TTC549 (cell line): ENCODE results near the gene STK10.

ENCODE experiments used
- FAIRE-seq: peaks from 2 replicates; lab custom pipeline; 2012; peaks lifted over from hg19 to GRCh38; lab: Jason Lieb, UNC

Gene STK10

DNA sequence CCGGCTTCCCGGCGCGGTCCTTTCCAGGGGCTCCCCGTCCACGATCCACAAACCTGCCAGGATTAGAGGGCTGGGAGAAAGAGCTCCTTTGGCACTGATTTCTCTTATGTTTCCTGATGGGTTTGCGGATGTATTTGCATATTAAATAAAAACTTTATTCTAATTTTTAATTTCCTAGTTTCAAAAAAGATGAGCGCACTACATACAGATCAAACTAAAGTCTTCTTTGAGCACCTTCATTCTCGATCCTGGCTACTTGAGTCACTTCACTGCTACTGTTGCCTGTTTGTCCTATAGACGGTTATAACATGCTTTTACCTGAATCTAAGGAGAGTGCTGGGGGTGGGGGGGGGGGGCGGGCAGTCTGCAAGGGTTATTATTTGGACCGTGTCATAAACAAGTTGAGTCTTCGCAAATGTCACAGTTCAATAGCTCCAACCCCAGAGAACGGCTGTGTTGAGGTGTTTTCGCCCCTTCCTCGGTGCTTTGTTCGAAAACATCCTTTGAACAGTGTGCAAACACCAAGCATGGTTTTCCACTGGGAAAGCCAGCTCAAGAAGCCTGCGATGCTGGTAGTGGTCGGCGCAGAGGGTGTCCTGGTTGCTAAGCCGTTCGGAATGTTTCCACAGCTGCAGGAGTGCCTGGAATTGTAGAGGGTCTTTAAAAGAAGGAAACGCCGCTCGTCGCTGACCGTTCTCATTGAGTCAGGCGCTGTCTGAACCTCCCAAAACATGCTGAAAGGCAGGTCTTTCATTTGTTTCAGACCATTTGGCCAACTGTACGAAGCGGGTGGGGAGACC lies 1.1 kb upstream of the STK10 start:
- FAIRE-seq, result no peak

DNA sequence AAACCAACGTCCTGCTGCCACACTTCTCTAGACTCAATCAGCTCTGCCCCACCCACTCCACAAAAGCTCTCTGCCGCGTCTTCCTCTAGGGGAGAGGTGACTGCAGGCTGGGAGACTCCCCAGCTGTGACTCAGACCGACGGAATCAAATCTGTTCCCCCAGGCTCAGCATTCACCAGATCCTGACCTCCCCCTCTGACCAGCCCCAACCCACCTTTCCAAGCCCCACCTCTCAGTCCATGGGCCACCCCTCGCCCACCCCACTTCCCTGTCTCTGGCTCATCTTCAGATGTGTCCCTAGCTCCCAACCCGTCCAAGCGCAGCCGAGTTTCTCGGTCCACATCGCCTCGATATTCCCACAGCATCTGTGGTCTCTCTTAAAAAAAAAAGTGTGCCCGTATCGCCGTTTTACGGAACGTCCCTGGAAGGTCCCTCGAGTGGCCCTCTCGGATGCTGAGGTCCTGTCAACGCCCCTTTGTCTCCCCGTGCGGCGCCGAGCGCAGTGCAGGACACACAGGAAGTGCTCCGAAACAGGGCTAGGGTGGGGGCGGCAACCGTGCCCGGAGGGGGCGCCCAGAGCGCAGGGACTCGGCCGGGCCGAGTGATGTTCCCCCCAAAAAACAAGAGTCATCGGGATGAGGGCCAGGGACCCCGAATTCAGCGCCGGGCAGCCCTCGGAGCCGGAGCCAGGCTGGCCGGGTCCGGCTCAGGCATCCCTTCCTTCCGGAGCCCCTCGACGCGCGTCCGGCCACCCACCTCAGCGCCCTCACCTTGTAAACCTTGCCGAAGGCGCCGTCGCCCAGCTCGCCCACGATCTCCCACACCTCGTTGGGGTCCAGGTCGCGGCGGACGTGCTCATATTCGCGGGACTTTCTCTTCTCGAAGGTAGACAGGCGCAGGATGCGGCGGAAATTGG lies 649 bp downstream of the STK10 start:
- no peak for FAIRE-seq

DNA sequence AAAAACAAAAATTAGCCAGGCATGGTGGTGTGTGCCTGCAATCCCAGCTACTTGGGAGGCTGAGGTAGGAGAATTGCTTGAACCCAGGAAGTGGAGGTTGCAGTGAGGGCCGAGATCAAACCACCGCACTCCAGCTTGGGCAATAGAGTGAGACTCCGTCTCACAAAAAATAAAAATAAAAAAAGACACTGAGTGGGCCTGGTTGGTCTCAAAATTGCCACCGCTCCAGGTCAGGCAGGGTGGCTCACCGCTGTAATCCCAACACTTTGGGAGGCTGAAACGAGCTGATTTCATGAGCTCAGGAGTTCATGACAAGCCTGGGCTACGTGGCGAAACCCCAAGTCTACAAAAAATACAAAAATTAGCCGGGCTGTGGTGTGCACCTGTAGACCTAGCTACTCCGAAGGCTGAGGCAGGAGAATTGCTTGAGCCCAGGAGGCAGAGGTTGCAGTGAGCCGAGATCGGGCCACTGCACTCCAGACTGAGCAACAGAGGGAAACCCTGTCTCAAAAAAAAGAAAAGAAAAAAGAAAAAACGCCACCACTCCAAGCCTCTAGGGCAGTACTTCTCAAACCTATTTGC lies 1.8 kb downstream of the STK10 start:
- no peak for FAIRE-seq

DNA sequence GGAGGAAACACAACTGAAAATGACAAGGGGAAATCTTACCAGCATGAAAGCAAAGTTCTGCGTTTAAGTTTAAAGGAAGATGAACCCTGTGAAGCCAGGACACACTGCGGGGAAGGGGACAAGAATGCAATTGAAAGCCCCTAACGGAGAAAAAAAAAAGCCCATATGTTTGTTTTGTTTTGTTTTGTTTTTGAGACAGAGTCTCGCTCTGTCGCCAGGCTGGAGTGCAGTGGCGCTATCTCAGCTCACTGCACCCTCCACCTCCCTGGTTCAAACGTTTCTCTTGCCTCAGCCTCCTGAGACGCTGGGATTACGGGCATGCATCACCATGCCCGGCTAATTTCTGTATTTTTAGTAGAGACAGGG lies 2.9 kb downstream of the STK10 start:
- FAIRE-seq, result no peak

DNA sequence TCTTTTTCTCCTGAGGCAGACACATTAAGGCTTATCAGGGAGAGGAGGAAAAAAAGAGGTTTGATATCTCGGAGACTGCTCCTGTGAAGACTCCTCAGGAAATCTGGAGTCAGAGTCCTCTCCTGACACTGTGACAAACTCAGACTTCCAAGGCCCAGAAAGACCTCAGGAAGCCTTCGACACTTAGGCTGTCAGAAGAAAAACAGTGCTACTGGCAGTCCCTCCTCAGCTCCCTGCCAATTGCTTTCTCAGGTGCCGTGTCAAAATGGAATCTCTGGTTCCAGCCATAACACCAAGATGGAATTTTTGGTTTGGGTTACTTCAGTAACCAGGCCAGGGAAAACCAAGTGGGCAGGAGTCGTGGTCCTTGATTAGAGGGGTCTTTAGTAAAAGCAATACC lies 4.1 kb downstream of the STK10 start:
- no peak for FAIRE-seq

DNA sequence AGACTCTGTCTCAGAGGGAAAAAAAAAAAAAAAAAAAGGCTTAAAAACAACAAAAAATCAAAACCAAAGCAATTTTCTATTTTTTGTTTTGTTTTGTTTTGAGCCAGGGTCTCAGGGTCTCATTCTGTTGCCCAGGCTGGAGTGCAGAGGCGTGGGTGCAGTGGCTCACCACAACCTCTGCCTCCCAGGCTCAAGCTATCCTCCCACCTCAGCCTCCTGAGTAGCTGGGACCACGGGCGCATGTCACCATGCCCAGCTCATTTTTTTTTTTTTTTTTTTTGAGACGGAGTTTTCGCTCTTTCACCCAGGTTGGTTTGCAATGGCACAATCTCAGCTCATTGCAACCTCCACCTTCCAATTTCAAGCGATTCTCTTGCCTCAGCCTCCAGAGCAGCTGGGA lies 5.7 kb downstream of the STK10 start:
- no peak for FAIRE-seq

DNA sequence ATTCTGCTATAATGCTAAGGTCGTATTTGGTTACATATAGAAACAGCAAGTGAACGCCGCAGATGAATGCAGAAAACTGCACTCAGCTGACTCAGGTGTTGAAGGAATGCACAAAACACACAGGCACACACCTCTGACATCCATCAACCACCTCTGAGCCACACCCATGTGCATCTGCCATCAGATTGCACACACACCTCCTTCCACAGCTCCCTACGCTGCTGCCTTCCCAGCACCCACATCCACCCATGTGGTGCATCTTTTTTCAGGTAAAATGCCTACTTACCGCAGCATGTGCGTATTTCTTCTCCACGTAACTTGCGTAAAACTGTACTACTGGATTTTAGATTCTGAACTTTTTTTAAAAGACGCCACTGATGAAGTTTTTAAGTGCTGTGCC lies 7.1 kb downstream of the STK10 start:
- FAIRE-seq, result no peak

DNA sequence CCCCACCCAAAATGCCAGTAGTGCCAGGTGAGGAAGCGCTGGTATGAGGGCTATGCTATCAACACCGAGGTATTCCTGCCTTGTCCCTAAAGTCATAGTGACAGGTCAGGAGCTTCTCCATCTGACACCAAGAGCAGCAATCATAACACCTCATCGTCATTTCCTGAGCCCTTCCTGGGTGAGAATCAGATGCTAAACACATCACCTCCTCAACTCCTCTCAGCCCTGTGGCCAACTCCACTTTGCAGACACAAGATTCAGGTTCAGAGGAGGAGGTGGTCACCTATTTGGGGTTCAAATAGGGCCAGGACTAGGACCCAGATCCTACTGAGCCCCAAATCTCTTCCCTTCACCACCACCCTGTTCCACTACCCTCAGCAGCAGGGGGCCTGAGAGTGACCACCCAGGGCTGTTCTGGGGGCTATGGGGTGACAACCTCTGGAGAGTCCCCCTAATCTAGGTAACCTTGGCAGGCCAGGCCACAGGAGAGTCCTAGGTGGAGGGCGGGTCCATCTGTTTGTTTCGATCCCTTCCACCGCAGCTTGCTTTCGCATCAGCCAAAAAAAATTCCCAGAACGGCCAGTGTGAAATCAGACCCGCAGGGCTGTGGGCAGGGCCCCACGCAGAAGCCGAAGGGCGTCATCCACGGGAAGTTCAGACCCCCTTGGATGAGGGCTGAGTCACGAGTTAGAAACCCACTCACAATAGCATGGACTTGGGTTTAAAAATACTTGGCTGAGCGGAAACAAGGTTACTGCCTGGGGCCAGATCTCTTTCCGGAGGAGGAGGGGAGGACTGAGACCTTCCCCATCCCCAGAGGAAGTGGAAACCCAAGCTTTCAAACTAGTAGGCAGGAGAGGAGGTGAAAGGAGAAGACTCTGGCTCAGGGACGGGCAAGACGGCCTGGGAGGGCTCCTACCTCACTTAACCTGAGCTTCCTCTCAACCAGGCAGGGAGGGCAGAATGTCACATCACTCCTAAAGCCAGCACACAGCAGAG lies 8.7 kb downstream of the STK10 start:
- no peak for FAIRE-seq

DNA sequence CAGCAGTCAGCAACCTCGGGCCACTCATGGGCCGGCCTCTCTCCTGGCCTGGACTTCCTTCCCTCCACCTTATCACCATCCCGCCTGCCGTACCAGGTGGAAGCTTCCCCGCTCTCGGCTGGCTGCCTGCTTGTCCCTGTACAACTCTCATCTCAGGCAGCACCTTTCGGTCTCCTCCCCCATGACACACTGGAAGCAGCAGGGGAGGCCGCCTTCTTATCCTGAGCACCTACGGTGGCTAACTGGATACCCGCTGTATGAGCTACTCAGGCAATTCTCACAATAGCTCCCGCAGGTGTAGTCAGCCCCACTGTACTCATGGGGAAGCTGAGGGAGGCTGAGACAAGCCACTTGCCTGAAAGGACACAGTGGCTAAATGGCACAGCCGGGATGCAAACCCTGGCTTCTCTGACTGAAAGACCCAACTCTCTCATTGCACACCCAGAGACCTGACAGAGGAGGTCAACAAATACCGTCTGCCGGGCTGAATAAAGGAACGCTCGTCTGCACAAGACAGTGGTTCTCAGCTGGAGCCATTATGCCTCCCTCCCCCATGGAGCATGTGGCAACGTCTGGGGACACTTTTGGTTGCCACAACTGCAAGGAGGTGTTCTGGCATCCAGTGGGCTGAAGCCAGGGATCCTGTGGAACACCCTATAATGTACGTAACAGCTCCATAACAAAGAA lies 9.6 kb downstream of the STK10 start:
- FAIRE-seq, result no peak

DNA sequence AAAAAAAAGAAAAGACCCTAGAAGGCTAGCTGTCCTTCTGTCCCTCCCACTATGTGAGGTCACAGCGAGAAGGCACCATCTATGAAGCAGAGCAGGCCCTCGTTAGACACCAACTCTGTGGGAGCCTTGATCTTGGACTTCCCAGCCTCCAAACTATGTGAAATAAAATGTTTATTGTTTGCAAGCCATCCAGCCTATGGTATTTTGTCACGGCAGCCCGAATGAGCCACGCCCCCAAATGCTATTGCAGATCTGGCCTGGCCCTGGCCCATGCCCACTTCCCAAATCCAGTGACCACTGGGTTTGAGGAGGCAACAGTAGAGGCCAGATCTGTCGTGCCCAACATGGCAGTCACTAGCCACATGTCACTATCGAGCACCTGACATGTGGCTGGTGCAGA lies 10.8 kb downstream of the STK10 start:
- FAIRE-seq, result no peak

DNA sequence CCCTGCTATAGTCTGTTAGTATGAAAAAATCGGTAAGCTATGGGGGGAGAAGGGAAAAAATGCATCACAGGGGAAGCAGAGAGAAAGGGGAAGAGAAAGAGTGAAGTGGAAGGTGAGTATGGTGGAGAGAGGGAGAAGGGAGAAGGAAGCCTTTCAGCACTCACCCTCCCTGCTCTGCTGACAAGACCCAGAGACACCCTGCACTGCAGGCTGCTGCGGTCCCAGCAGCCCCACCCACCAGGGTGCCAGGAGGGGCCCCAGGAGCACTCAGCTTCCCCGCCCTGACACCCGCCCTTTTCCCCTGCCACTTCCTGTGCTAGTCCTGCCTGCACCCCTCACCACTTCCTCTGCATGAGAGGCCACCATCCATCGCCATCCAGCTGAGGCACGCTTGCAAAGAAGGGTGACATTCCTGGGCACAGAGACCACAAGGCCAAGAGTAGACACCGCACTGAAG lies 12.7 kb downstream of the STK10 start:
- no peak for FAIRE-seq

DNA sequence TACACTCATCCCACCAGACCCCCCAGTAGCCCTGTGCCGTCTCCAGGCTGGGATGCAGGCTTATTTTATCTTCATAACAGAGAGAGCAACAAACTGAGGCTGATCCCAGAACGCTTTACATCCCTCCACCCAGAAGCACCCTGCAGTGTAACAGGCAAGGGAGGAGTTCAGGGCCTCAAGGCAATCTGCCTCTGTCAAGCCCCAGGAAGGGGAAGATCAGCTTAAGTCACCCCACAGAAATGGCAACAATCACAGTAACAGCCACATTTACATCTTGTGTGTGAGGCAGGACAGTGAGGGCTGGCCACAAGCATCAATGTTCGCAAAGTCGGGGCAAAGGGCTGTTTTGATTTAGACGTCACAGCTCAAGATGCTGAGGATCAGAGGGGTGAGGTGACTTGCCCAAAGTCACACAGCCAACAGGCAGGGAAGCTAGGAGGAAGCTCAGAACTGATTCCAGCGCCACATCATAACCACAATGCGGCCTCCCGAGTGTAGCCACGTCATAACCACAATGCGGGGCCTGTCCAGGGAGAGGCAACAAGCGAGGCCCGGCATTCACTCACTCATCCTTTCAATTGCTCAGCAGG lies 14.4 kb downstream of the STK10 start:
- FAIRE-seq, result no peak

DNA sequence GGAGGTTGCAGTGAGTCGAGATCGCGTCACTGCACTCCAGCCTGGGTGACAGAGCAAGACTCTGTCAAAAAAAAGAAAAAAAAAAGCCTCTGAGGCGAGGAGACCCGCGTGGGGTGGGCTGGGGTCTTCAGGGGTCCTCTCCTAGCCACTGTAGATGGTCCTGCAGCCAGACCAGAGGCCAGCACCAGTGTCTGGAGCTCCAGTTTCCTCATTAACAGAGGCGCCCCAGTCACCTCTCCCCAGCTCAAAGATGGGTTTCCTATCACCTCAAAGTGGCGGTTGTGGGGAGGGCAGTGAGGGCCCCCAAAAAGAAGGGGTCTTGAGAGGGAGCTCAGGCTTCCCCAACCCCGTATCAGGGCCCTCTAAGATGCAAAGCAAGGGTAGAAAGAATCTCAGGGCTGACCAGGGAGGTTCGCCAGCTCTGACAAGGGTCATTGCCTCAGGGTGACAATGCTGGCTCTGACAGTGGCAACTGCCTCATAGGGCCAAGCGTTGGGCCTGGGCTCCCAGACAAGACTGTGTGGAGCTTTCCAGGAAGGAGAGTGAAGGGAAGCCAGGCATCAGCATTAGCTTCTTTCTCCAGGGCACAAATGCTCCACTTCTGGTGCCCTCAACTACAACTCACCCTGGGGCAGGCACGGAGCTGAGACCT lies 15.0 kb downstream of the STK10 start:
- FAIRE-seq, result no peak

DNA sequence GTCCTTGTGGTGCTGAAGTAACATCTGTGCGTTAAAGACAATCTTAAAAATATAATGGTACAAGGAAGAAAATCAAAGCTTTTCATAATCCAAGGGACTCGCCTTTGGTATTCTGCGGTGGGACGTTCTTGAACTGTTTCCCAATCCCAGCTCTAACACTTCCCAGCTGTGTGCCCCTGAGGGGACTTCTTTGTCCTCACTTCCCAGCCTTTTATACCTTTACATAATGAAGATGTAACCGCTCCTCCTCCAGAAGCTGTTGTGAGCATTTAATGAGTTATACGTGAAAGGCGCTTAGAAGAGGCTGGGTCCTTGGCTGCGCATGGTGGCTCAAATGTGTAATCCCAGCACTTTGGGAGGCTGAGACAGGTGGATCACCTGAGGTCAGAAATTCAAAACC lies 16.9 kb downstream of the STK10 start:
- no peak for FAIRE-seq

DNA sequence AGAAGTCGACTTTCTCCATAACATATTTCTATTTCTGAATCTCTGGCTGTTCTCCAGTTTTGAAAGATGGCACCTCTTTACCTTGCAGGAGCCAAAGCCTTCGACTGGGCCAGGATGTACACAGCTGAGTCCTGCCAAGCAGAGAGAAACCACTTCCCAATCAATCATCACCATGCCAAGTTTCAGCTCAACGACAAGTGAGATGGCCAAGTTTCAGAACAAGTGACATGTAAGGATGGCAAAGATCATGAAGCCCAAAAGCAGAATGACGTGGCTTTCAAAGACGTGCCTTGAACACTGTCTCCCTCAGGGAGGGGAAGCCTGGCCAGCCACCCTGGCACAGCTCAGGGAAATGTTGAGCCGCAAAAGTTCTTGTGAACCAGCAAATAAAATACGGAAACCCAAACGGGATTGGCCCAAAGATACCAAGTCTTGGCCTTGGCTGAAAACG lies 17.7 kb downstream of the STK10 start:
- FAIRE-seq, result no peak

DNA sequence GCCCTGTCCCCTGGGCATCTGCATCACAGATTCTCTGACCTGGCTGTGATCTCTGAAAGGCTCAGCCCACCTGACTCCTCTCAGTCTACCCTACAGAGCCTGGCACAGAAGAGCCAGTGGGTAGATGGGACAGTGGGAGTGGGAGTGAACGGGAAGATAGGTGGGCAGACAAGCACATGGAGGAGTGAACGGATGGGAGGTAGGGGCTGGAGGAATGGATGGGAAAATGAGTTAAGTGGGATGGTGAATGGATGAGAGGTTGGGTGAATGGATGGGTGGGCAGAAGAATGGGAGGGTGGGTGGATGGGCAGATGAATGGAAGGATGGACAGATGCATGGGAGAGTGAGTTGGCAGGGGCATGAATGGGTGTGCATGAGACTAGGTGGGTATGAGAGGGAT lies 18.8 kb downstream of the STK10 start:
- no peak for FAIRE-seq

DNA sequence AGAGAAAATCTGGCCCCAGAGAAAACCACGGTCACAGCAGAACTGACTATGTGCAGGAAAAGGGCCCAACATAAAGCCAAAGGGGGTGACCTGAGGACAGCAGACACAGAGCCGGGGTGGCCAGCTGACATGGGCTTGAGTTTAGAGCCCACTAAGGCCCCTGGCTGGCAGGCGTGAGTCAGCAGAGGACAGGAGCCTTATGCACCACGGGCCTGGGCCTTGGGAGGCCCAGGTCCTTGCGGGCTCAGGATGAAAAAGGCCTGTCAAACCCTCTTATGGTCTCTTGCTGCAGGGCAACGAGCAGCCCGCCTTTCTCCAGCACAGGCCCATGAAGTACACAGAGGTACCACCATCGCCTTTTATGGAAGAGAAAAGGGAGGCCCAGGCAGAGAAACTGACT lies 19.7 kb downstream of the STK10 start:
- FAIRE-seq, result no peak

DNA sequence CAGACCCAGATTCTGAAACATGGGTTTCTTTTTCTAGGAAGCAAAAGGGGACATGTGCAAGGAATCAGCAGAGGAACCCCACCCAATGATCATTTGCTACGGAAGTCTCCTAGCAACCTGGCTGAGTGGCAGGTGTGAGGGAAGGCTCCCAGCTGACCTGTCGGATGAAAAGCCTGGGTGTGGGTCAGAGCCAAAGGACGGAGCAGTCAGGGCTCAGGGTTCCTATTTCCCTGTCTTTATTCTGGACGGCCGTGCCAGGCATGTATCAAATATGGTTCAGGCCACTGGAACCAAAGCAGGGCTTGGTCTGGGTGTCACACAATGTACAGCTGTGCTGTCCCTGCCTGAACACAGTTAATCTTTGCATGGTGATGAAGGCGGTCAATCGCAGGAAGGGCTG lies 20.1 kb downstream of the STK10 start:
- no peak for FAIRE-seq

DNA sequence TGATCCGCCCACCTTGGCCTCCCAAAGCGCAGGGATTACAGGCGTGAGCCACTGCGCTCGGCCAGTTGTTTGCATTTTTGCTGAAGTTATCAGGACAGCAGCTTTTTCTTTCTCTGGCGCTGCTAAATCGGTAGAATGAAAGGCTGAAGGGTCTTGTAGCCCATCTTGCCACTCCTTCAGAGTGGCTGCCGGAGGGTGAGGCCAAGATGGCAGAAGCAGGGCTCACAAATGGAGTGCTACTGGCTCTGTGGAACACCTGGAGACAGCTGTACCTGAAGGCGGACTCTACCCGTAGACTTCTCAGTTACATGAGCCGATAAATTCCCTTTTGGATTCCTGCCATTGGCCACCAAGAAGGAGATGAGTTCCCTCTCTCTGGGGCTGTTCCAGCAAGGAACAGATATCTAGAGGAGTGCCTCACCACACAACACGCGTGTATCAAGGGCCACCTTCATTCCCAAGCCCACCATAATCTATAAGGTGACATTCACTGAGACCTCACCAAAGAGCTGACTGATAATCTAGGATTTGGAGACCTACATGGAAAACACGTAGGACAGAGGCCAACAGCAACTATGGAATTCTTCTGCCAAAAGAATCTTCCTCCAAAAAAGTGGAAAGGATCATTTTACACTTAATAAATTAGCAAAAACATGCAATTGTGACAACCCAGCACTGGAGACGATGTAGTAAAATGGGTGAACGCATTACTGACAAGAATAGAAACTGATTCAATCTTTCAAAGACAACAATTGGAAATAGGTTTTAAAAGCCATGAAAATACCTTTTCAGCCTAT lies 21.8 kb downstream of the STK10 start:
- FAIRE-seq, result no peak
